Measurements from ENCODE around the gene MYOCD.
"Not testable (repeated sequence)": the region's sequence is repeated elsewhere in the genome, so short reads cannot be mapped to it uniquely, and the experiment has no call there.

MYOCD gene, protein sequence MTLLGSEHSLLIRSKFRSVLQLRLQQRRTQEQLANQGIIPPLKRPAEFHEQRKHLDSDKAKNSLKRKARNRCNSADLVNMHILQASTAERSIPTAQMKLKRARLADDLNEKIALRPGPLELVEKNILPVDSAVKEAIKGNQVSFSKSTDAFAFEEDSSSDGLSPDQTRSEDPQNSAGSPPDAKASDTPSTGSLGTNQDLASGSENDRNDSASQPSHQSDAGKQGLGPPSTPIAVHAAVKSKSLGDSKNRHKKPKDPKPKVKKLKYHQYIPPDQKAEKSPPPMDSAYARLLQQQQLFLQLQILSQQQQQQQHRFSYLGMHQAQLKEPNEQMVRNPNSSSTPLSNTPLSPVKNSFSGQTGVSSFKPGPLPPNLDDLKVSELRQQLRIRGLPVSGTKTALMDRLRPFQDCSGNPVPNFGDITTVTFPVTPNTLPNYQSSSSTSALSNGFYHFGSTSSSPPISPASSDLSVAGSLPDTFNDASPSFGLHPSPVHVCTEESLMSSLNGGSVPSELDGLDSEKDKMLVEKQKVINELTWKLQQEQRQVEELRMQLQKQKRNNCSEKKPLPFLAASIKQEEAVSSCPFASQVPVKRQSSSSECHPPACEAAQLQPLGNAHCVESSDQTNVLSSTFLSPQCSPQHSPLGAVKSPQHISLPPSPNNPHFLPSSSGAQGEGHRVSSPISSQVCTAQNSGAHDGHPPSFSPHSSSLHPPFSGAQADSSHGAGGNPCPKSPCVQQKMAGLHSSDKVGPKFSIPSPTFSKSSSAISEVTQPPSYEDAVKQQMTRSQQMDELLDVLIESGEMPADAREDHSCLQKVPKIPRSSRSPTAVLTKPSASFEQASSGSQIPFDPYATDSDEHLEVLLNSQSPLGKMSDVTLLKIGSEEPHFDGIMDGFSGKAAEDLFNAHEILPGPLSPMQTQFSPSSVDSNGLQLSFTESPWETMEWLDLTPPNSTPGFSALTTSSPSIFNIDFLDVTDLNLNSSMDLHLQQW

DNA sequence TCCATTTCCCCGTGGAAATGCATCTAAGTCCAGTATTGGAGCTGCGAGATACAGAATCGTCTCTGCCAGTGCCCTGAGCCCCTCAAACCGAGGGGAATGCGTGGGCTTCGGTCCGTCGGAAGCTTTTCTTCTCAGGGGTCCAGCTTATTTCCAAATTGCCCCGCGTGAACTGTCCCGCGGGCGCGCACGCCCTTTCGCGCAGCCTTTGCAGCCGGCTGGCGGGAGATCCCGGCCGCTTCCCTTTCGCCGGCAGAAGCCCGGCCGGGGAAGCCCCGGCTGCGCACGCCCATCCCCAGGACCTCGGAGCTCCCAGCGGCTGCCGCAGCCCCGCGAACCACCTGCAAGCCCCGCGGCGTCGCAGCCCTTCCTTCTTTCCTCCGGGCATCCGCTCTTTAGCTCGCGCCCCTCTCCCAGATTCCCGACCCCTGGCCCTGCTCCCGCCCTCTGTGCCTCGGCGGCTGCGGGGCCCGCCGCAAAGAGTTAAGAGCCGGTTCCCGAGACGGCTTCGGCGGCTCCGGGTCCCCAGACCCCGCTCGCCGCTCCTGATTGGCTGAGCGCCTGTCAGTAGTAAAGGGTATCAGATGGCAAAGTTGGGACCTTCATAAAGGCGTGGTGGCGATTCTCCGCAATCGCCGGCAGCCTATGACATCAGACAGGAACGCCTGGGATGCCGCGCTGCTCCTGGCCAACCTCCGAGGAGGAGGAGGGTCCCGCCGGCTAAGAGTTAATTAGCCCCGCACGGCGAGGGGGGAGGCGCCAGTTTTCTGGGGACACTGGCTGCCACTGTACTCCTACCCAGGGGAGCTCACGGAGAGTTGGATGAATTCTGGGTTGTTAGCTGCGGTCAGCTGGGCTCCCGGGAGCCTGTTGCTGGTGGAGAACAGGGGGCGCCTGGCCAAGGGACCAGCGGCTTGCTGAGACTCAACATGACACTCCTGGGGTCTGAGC, at the start of gene MYOCD:
Gene MYOCD, plus strand, starts transcription at position 628 of the 948 bp plus-strand sequence. Its CDS starts 299 bp downstream, at position 927.
- no peak for DNase-seq

DNA sequence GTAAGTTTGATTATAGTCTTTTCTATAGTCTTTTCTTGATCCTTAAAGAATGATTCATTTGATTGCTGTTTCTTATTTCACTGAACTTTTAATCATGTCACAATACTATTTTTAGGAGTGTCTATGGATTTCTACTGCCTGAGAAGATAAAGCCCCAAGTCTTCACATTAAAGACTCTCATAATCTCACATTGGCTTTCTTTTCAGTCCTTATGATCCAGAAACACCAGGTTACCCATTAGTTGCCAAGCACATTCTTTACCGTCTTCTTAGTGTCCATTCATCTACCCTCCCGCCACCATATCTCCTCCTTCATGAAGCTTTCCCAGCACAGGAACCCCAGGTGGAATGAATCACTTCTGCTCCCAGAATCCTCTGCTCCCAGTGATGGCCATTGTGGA, 49.5 kb upstream of the MYOCD start:
- no peak for DNase-seq

DNA sequence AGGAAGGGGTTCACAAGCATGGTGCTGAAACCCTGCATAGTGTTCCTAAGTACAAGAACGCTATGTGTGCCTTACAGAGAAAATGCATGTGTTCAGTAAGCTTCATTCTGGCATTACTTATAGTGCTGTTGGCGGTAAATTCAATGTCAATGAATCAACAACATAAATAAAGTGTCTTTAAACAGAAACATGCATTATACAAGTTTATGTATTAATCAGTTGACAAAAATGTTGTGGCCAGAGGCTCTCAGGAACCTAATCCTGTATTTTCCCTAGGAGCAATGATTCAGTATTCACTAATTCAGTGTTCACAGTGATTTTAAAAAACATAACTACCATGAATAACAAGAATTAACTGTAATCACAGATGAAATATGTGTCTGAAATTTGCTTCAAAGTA, 47.1 kb upstream of the MYOCD start:
- DNase-seq = no peak

DNA sequence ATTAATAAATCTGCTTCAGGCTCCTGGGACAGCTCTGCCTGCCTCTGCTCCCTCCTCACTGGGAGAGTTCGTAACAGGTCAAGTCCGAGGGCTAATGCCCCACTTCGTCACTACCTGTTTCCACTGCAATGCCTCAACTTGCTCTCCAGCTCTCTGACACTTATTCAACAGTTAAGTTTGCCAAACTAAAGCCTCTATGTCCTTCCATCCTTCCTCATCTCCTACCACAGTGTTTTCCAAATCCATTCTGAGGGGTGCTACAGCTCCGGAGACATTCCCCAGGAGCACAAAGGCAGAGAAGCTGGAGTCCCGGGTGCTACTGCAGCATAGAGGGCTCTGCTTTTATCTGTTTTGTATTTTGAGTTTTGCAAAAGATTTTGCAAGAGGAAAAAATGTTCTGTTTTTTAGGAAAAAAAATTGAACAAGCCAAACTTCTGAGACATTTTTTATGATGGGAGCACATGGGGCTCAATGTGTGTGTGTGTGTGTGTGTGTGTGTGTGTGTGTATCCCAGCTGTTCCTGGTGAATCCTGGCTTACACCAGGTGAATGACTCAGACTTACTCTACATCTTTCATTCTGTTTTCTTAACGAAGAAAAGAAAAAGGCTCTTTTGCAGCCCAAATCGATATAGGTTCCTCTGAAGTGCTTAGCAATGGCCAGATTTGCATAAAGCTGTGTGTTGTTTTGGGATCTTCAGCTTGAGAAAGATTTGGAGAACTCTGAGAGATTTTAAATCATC, 46.1 kb upstream of the MYOCD start:
- no peak for DNase-seq

DNA sequence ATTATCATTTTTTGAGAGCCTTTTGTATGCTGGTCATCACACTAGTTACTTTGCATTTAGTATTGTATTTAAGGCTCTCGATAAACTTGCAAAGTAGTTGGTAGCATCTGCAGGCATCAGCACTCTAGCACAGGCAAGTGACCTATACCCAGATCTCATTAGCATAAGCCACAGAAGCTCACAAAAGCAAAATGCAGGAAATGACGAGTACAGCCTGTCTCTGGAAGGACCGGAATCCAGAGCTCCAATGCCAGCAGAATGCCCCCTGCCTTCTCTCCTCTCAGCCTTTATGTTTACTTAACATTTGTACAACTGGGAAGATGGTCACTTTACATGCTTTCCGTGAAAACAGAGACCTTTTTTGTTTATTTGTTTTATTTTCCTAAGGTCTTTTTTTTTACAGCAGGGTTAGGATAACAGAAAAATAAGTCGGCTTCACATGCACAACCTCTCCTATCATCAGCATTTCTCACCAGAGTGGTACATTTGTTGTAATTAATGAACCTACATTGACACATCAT, 45.4 kb upstream of the MYOCD start:
- no peak for DNase-seq

DNA sequence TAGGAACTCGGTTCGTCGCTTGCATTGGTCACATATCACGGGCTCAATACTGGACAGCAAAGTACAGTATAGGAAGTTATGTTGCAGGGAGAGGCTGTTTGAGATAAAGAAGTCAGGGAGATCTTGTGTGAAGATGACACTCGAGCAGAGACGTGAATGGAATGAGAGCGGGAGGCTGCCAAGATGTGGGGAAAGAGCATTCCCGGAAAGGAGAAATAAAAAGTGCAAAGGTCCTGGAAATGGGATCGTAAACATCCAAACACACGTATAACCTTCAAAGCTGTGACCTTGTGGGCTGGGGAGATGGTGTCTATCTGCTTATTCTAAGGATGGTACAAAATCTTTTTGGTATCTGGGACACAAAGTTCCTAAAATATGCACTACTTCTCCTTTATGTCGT, 43.0 kb upstream of the MYOCD start:
- no peak for DNase-seq

DNA sequence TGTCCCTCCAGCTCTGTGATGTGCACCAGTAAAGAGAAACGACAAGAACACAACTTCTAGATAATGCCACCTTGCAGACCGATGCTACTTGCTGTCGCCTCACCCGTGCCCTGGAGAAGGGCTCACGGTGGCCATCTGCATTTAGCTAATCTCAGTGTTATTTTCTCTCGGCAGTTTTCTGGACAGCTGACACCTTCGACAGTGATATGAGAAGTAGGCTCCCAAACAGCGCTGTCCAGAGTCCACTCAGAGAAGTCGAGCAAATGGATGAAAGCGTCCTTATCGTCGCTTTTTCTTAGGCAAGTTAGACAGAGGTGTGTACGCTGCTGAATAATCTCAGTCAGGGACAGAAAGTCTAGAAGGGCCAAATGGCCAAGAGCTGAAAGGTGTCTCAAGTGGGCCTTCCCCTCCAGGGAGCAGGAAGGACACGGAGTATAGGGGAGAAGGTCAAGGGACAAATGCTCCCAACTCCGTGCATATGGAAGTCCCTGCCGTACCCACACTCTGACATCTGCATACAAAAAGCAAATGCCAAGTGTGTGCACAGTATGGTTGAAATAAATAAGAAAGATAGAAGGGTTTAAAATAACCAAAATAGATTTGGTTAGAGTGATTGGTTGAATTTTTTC, 42.4 kb upstream of the MYOCD start:
- DNase-seq = no peak

DNA sequence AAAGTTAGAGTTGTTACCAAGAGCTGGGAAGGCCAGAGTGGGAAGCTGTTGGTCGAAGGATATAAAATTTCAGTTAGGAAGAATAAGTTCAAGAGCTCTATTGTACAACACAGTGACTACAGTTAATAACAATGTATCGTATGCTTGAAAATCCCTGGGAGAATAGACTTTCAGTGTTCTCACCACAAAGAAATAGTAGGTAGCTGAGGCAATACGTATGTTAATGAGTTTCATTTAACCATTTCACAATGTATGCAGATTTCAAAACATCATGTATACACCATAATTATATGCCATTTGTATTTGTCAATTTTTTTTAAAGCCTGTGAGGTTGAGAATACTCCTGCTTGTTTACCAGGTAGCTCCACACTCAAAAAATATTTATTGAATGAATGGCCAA, 41.5 kb upstream of the MYOCD start:
- DNase-seq = no peak

DNA sequence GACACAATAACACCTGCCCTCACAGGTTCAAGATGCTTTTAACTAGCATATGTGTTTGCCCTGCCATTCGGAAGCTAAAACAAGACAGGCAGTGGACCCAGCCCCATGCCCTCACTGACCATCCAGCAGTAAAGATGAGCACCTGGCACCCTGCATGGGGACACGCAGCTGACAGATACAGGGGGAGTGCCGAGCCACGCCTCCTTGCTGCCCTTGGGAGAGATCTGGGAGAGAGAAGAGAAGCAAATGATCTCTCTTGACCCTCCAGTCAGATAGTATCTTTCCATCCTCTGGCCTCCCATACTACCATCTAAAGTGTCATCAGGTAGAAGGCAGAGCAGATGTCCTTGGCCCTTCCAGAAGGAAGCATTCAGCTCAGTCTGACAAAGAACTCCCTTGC, 40.6 kb upstream of the MYOCD start:
- no peak for DNase-seq

DNA sequence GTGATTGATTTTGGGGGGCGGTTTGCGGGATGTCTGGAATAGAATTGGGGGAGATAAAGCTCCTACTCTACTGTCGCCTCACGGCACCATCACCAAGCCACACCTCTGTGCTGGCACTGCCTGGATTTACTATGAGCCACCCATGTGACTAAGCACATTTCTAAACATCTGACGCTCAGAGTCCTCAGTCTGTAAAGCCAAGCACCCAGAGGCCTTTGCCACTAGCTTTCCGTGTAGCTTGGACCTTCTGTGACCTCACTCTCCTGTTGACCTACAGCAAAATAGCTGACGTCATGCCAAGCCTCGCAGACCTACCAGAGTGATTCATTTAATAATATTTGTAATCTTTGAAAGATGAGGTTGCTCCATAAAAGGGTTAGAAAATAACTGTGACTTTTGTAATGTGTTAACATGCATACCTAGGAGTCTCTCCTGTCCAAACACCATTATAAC, 38.5 kb upstream of the MYOCD start:
- DNase-seq = peak; percentile 0

DNA sequence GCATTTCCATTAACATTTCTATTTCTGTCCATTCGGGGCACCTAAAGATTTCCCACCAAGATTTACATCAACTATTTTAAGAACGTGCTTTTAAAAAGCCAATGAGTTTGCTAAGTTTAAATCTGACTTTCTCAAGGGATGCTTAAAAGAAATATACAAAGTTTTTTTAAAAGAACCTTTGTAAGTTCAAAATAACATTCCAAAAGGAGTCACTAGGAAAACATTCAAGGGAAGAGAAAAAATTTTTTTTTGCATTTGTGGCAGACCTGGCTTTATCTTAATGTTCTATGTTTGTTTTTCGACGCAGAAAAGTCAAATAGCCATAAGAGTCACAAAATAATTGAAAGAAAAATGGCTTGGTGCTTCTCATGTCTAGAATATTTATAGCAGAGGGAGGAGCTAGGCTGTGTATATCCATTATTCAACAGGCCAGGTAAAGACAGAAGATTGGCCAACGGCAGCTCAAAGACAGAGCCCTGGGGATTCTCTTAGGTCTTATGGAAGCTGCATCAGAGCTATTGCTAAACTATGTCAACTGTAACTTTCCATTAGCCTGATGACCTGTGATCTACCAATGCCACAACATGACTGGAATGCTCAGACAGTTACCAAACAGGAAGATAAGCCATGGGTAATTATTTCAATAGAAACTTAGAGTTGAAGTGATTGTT, 37.8 kb upstream of the MYOCD start:
- DNase-seq = no peak

DNA sequence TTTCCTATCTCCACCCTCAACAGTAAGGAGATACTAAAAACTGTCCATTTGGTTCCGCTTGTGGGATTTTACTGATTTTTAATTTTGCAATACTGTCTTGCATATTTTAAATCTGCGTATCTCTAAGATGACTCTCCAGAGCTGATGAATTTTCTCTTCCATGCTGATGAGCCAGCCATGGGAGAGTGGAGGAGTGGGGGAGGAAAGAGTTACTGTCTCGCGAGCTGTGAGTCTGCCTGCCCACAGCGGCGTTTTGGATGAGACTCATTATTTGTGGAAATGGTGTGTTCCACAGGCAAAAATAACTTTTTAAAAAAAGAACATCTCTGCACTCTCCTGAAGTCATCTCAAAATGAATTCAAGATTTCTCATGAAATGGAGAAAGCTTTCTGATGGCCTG, 34.6 kb upstream of the MYOCD start:
- DNase-seq = no peak

DNA sequence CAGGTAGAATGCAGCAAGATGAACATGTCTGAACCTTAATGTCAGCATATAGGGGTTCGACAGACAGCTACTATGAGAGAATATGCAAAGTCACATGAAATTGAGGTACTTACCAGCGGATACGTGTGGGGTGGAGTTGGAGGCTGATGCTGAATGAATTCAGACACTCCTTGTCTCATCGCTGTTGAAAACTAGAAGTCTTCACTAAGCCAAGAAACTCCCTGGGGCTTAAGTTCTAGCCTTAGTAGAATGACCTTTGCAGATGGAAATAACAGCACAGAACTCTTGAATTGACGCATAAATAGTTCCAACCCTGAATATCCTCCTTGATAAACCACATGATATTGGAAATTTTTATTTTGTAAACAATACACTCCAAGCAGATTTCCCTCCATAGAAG, 32.9 kb upstream of the MYOCD start:
- DNase-seq = no peak

DNA sequence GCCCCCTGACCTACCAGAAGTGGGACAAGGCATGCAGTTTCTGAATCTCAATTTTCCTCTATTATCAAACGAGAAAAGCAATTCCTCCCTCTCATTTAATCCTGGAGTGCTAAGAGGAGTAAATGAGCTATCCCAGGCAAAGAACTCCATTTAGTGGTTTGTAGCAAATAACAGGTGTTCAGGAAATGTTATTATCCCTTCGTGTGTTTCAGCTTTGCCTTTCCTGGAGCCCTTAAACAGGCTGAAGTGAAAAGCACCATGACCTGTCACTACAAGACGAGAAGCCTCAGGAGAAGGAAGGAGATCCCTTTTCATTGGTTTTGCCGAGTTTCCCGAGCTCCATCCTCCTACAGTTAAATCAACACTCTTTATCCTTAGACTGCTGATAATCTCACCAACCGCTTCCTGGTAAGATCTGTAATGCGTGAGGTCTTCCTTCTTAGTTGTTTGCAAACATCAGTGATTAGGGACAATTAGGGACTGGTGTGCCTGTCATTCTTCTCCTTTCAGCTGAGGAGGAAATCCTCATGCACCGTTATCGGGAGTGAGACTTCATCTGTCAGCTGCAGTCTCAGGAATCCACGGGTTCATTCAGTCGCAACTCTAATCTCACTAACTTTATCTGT, 30.8 kb upstream of the MYOCD start:
- DNase-seq = no peak

DNA sequence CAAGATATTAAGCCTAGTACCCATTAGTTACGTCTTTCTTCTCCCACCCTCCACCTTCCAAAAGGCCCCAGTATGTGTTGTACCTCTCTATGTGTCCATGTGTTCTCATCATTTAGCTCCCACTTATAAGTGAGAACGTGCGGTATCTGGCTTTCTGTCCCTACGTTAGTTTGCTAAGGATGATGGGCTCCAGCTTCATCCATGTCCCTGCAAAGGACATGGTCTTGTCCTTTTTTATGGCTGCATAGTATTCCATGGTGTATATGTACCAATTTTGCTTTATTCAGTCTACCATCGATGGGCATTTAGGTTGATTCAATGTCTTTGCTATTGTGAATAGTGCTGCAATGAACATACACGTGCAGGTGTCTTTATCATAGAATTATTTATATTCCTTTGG, 29.7 kb upstream of the MYOCD start:
- DNase-seq = not testable (repeated sequence)

DNA sequence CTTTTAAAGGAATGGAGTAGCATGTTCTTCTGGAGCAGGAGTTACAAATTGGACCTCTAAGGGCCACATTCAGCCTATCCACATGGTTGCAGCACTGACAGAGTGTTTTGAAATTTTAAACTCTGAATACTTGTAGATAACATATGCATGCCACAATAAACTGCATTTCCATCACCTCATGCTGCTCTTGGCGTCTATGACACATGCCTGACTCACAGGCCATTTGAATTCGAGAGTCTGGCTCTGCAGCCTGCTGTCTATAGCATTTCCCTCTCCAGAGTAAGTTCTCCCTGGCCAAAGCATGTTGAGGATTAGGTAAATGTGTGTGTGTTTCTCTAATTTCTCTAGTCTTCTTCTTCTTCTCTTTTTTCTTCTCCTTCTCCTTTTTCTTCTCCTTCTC, 28.7 kb upstream of the MYOCD start:
- no peak for DNase-seq

DNA sequence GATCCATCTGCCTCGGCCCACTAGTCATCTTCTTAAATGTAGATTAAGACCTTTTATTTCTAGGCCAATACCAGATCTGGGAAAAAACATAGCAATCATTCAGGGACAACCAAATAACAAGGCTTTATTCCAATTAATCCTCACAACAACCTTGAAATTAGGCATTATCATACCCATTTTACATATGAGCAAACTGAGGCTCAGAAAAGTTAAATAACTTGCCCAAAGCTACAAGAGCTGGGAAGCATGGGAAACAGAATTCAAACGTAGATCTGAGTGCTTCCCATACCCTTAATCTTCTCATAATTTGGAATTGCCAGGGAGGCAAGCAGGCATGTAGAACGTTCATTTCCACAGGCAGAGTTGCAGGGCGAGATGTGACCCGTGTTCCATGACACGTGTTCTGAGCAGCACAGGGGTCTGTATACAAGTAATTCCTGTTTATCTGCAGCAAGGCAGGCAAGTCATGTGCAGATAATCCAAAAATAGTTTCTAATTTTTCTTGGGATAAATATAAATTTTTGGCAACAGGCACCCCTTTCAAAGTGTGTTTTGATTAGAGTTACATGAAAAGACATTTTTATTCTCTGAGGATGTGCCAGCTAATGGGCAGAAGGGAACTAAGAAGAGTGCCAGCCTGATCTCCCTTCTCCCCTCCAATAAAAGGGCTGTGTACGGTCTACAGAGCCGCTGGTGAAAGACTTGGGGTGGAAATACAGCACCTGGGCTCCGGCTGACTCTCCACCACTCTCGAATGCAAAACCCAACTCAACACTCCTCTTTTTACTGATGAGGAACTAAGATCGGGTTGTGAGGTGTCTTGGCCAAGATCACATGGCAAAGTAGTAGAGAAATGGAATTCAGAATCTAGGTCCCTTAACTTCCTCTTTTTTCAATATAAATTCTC, 27.7 kb upstream of the MYOCD start:
- DNase-seq = no peak

DNA sequence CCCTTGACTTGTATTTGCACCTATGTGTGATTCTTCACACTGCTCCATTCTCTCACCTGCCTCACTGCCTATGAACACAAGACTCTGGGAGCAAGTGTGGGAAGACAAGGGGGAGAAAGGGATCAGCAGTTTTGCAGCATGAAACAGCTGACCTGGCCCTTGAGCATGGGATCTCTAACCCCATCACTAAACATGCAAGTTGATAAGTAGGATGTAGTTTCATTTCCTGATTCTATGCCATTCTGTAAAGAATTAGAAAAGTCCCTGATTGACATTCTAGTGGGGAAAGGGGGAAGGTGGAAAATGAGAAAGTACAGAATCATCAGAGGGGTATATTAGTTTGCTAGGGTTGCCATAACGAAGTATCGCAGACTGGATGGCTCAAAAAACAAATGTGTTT, 25.3 kb upstream of the MYOCD start:
- DNase-seq = no peak

DNA sequence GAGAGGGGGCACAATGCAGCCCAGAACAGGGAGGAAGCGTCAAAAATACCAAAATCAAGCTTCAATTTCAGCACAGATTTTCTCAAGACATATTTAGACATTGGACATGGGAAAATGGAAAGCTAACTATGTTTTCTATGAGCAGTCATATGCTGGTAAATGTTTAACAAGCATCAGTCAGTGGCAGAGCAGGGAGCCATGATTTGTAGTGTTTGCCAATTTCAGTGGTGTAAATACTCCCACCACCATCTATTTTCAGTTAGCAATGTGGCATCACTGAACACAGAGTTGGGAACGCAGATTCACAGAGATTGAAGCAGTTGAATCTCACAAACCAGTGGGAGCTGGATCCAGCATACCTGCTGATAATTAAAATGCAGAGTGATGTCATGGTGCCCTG, 24.6 kb upstream of the MYOCD start:
- no peak for DNase-seq

Measured in DMS53 (cell line).